Breast epithelium (tissue), 4 donors: ENCODE measurements around the gene EZH2. TPM values are rescaled to one million over a fixed set of nuclear protein-coding genes. Genes with fewer than 3 reads are reported as not detected.

Experiments
- DNase-seq, 2 donors: peaks; one replicate each; pipeline ENCODE4 v3.0.0-alpha.2; 2019; ENCODE audit warnings: low spot score in 2 of 2
- H3K27ac ChIP-seq, 2 donors: fragments of 200-600 bp; sonication (generic) in 1 of 2; one replicate each; pipeline ENCODE4 v1.5.1; 2016 to 2019; ENCODE audit warnings: mild to moderate bottlenecking in 1 of 2
- H3K27me3 ChIP-seq, 2 donors: fragments of 200-600 bp; sonication (generic) in 1 of 2; one replicate each; pipeline versions ENCODE4 v1.5.1 to v1.6.0; 2017 to 2019; ENCODE audit warnings: control low read depth in 1 of 2, mild to moderate bottlenecking in 1 of 2
- H3K36me3 ChIP-seq: fragments of 200-600 bp; one replicate; pipeline ENCODE4 v1.5.1; 2019
- H3K4me1 ChIP-seq, 2 donors: fragments of 200-600 bp; sonication (generic); one replicate each; pipeline ENCODE4 v1.5.1; 2016 to 2019; ENCODE audit warnings: control low read depth in 1 of 2
- H3K4me3 ChIP-seq, 3 donors: fragments of 200-600 bp; sonication (generic); 1 replicate in 2 of 3; 2 replicates in 1 of 3; pipeline ENCODE4 v1.5.1; 2016 to 2019; ENCODE audit warnings: mild to moderate bottlenecking in 3 of 3, moderate library complexity in 2 of 3
- H3K9me3 ChIP-seq, 2 donors: fragments of 200-600 bp; sonication (generic) in 1 of 2; one replicate each; pipeline ENCODE4 v1.5.1; 2016 to 2019; ENCODE audit warnings: control low read depth in 1 of 2
- POLR2A ChIP-seq: fragments of 450-650 bp; IDR thresholded peaks from one replicate; pipeline ENCODE4 v1.6.1; 2016; ENCODE audit warnings: antibody characterized with exemption, mild to moderate bottlenecking, moderate library complexity
- POLR2AphosphoS5 ChIP-seq, 3 donors: sonication (generic); formaldehyde crosslinking; IDR thresholded peaks; one replicate each; pipeline ENCODE4 v1.6.1; 2017; ENCODE audit warnings: antibody characterized with exemption in 3 of 3
- intact Hi-C: fragments of 100-400 bp; cut with DNase I; formaldehyde crosslinking; loops from one replicate; pipeline ENCODE4 v1.15.1; 2023; ENCODE audit warnings: low total_unique reads
- total RNA-seq, 3 donors: library from RNA; depleted of rRNA; stranded (reverse); fragments of >200 nt; gene quantifications; one replicate each; pipeline ENCODE4 v1.1.0, GENCODE V29; 2016
- TF ChIP-seq, protein P1 (sequence below), 3 donors: fragments of 450-650 bp; IDR thresholded peaks; one replicate each; pipeline ENCODE4 v1.5.1; 2016 to 2017; ENCODE audit warnings: antibody characterized with exemption in 3 of 3, mild to moderate bottlenecking in 3 of 3, moderate library complexity in 3 of 3

The EZH2 gene
- total RNA-seq, 3 donors from 2014 or later, result 2.1 to 4.8 (median 4.3) TPM

- Histone ChIP-seq H3K27ac (no peak overlapping the region), H3K27me3 (no peaks in the 10 kb centered on the region), H3K4me3 (no peak overlapping the region), H3K4me1 (no peaks in the 10 kb centered on the region), H3K9me3 (no peaks in the 10 kb centered on the region), H3K36me3 (no peaks in the 10 kb centered on the region)
- no peak for DNase-seq
- TF ChIP-seq, protein P1, sequence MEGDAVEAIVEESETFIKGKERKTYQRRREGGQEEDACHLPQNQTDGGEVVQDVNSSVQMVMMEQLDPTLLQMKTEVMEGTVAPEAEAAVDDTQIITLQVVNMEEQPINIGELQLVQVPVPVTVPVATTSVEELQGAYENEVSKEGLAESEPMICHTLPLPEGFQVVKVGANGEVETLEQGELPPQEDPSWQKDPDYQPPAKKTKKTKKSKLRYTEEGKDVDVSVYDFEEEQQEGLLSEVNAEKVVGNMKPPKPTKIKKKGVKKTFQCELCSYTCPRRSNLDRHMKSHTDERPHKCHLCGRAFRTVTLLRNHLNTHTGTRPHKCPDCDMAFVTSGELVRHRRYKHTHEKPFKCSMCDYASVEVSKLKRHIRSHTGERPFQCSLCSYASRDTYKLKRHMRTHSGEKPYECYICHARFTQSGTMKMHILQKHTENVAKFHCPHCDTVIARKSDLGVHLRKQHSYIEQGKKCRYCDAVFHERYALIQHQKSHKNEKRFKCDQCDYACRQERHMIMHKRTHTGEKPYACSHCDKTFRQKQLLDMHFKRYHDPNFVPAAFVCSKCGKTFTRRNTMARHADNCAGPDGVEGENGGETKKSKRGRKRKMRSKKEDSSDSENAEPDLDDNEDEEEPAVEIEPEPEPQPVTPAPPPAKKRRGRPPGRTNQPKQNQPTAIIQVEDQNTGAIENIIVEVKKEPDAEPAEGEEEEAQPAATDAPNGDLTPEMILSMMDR (IDR thresholded peaks at IDR 0.05), result no peak
- TF ChIP-seq POLR2AphosphoS5 (IDR thresholded peaks at IDR 0.05) (no peak), POLR2A (no peak)
- intact Hi-C loops, result no loop called here
These were observed 33.5 kb downstream of the EZH2 start for GRCh38 chr7:148850564-148850963.

DNA sequence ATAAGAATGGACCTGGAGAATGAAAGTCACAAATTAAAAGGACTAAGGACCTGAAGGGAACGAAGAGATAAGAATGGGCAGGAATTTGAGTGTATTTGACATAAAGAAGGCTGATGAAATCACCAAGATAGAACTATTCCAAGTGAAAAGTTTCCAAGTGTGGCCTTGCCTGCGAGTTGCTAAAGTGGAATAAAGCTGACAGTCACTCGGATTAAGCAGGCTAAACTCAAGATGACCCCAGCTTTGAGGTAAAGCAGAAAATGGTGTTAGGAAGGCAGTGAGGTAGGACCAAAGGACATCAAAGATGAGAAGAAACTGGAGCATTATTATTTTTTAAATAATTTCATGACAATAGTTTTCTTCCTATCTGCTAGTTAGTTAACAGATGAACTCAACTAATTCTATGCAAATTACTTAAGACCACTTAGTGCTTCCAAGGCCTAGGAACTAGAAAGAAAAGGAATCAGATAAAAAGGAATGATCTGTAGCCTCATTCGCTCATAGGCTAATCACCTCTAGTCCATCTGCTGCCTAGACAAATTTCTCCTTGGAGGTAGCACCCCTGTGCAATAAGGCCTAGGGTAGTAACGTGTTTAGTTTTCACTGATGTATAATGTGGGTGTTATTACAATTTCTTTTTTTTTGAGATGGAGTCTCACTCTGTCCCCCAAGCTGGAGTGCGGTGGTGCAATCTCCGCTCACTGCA is 34.5 kb downstream of the EZH2 start:
- TF ChIP-seq, protein P1 (IDR thresholded peaks at IDR 0.05), result no peak
- TF ChIP-seq POLR2AphosphoS5 (IDR thresholded peaks at IDR 0.05) (no peak), POLR2A (no peak)
- no peak for DNase-seq
- intact Hi-C loops, result no loop called here
- Histone ChIP-seq H3K4me3 (no peak overlapping the region), H3K9me3 (no peaks in the 10 kb centered on the region), H3K27me3 (no peaks in the 10 kb centered on the region), H3K4me1 (no peaks in the 10 kb centered on the region), H3K27ac (no peak overlapping the region), H3K36me3 (no peaks in the 10 kb centered on the region)

DNA sequence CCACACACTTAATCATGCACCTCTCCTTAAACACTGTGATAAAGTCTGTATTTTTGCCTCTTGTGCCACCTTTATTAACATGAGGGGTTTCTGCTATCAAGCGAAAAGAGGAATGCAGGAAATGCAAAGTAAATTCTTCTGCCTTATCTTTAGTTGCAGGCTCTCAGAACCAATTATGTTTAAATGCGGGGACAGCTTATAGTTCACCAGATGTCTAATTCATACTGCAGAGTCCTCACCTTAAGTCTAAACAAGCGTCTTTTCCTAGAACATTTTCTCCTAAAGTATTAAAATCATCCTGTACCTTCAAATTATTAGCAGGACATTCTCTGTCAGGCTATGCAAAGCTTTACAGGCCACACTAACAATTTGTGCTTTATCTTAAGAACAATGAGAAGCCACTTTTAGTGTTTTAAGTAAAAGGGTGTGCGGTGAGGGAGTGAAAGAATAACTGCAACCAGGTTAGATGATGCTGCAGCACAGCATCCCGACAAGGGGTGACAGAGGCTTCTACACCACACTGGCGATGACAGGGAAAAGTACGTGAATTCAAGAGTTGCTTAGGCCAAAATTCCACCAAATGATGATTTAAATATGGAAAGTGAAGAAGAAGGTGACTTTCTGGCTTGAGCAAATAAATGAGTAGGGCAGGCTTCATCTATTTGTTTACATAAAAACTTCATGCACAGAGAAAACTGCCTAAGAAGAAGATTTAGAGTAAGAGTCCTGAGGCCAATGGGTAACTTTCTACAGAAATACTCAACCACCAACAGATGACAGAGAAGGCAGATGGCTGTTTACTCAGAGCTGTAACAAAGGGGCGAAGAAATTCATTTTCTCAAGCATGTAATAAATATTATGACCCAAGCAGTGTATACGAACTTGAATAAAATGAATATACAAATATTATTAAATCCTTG is 36.0 kb downstream of the EZH2 start:
- H3K36me3 ChIP-seq, result no peaks in the 10 kb centered on the region
- H3K27me3 ChIP-seq, result no peaks in the 10 kb centered on the region
- no peaks in the 10 kb centered on the region for H3K4me1 ChIP-seq
- intact Hi-C loops, result no loop called here
- no peak for TF ChIP-seq POLR2AphosphoS5 (IDR thresholded peaks at IDR 0.05)
- TF ChIP-seq POLR2A, result no peak
- TF ChIP-seq, protein P1 (IDR thresholded peaks at IDR 0.05), result no peak
- H3K27ac ChIP-seq, result no peak overlapping the region
- no peak overlapping the region for H3K4me3 ChIP-seq
- no peaks in the 10 kb centered on the region for H3K9me3 ChIP-seq
- DNase-seq, result no peak

- Histone ChIP-seq H3K4me3 (no peak overlapping the region), H3K4me1 (no peaks in the 10 kb centered on the region)
These were observed 45.2 kb downstream of the EZH2 start for GRCh38 chr7:148838905-148839304.

More at GRCh38 chr7:148838905-148839304, 45.2 kb downstream of the EZH2 start:
- Histone ChIP-seq H3K27ac (no peak overlapping the region), H3K27me3 (no peaks in the 10 kb centered on the region), H3K9me3 (no peaks in the 10 kb centered on the region), H3K36me3 (no peaks in the 10 kb centered on the region)
- DNase-seq, result no peak
- intact Hi-C loops, result no loop called here
- TF ChIP-seq, protein P1 (IDR thresholded peaks at IDR 0.05), result no peak
- no peak for TF ChIP-seq POLR2A
- no peak for TF ChIP-seq POLR2AphosphoS5 (IDR thresholded peaks at IDR 0.05)
